Activated CD4-positive, alpha-beta T cell treated with anti-CD3 and anti-CD28 coated beads, Interleukin-2, amount 50 U/mL, for 1 hour (primary cell): ENCODE measurements around the gene INF2.
"Not testable (repeated sequence)": the region's sequence is repeated elsewhere in the genome, so short reads cannot be mapped to it uniquely, and the experiment has no call there.

Experiments used
- DNase-seq: peaks from one replicate; pipeline ENCODE4 v3.0.0-alpha.2; 2020

The INF2 gene

GRCh38 chr14:104689109-104689880 lies at the start of gene INF2:
TSS of gene INF2 (plus strand) at chr14:104689618. CDS start at chr14:104701366, 11,748 bp downstream.
- DNase-seq: peak; percentile 51

GRCh38 chr14:104639885-104640548 lies 49.4 kb upstream of the INF2 start:
- peak; percentile 44 for DNase-seq

GRCh38 chr14:104640681-104641080 lies 48.7 kb upstream of the INF2 start:
- DNase-seq: no peak

GRCh38 chr14:104641753-104642539 lies 47.5 kb upstream of the INF2 start:
- no peak for DNase-seq

- DNase-seq: no peak
Observed at GRCh38 chr14:104642540-104642868, 46.9 kb upstream of the INF2 start.

GRCh38 chr14:104643306-104643705 lies 46.1 kb upstream of the INF2 start:
- no peak for DNase-seq

- DNase-seq: no peak
Observed at GRCh38 chr14:104644091-104644635, 45.3 kb upstream of the INF2 start.

GRCh38 chr14:104644656-104645378 lies 44.6 kb upstream of the INF2 start:
- no peak for DNase-seq

GRCh38 chr14:104647467-104648043 lies 41.9 kb upstream of the INF2 start:
- no peak for DNase-seq

GRCh38 chr14:104650057-104650980 lies 39.1 kb upstream of the INF2 start:
- peak; percentile 65 for DNase-seq

- no peak for DNase-seq
Observed at GRCh38 chr14:104650981-104651875, 38.2 kb upstream of the INF2 start.

GRCh38 chr14:104651876-104652260 lies 37.5 kb upstream of the INF2 start:
- no peak for DNase-seq

GRCh38 chr14:104652386-104652785 lies 37.0 kb upstream of the INF2 start:
- DNase-seq: no peak

GRCh38 chr14:104653130-104653920 lies 36.1 kb upstream of the INF2 start:
- DNase-seq: not testable (repeated sequence)

- no peak for DNase-seq
Observed at GRCh38 chr14:104654119-104654518, 35.3 kb upstream of the INF2 start.

- DNase-seq: no peak
Observed at GRCh38 chr14:104655128-104655848, 34.1 kb upstream of the INF2 start.

GRCh38 chr14:104656014-104656714 lies 33.3 kb upstream of the INF2 start:
- no peak for DNase-seq

- DNase-seq: no peak
Observed at GRCh38 chr14:104657101-104657524, 32.3 kb upstream of the INF2 start.
